GM12878 (cell line): Measurements from ENCODE around the gene HEPACAM2. TPM values are rescaled to one million over a fixed set of nuclear protein-coding genes. Genes with fewer than 3 reads are reported as not detected.

Source experiments
- ATAC-seq: fragments of 200-7000 bp; cut with Tn5 transposase; 3 replicates; pipeline ENCODE4 v1.9.1; 2020; ENCODE audit warnings: mild to moderate bottlenecking, moderate library complexity
- BruUV-seq: library from RNA; stranded (reverse); fragments of 400-500 nt; replicated peaks from 2 replicates; lab custom pipeline; 2021; lab: Mats Ljungman, UMichigan
- CTCF ChIA-PET: fragments of 300-600 bp; sonication (Branson Sonifier 250); formaldehyde crosslinking; extraction: SDS; loops from one replicate; lab custom pipeline; 2021; ENCODE audit warnings: inconsistent platforms; lab: Yijun Ruan, JAX
- POLR2A ChIA-PET: fragments of 350-600 bp; formaldehyde crosslinking; extraction: SDS; loops from one replicate; lab custom pipeline; 2021; ENCODE audit warnings: inconsistent platforms; lab: Charles Lee
- RAD21 ChIA-PET: fragments of 300-600 bp; sonication (Branson Sonifier 250); formaldehyde crosslinking; loops from one replicate; lab custom pipeline; 2023; ENCODE audit warnings: antibody characterized with exemption; ENCODE audit not compliant: unreplicated experiment; lab: Charles Lee
- SMC1A ChIA-PET: fragments of 300-600 bp; sonication (Branson Sonifier 250); formaldehyde crosslinking; loops from one replicate; lab custom pipeline; 2023; ENCODE audit not compliant: unreplicated experiment, uncharacterized antibody; lab: Charles Lee
- DNase-seq: peaks from one replicate; pipeline ENCODE4 v3.0.0-alpha.2; 2011; ENCODE audit warnings: low read depth, low spot score
- FAIRE-seq: peaks from 3 replicates; lab custom pipeline; 2011; peaks lifted over from hg19 to GRCh38; lab: Jason Lieb, UNC
- H2AFZ ChIP-seq: 2 replicates; pipeline ENCODE4 v1.6.0; 2011; ENCODE audit warnings: low read depth, low read length, control low read depth; ENCODE audit not compliant: control insufficient read depth
- H3K27ac ChIP-seq: 2 replicates; pipeline ENCODE4 v1.5.1; 2011; ENCODE audit warnings: control low read depth; ENCODE audit not compliant: control insufficient read depth, insufficient read depth
- H3K27me3 ChIP-seq, 2 experiments: replicated peaks in 1 of 2; 2 replicates each; pipeline versions ENCODE4 v1.6.0 to v1.6.1; 2011; ENCODE audit warnings: low read length in 1 of 2; ENCODE audit not compliant: control insufficient read depth in 2 of 2, insufficient read depth in 2 of 2
- H3K36me3 ChIP-seq, 2 experiments: 2 replicates each; pipeline ENCODE4 v1.5.1; 2011; ENCODE audit warnings: low read length in 1 of 2; ENCODE audit not compliant: control insufficient read depth in 2 of 2, insufficient read depth in 2 of 2
- H3K4me1 ChIP-seq: 2 replicates; pipeline ENCODE4 v1.6.1; 2011; ENCODE audit warnings: mild to moderate bottlenecking, low read length, moderate library complexity, mixed read lengths; ENCODE audit not compliant: control insufficient read depth, insufficient read depth
- H3K4me2 ChIP-seq: 2 replicates; pipeline ENCODE4 v1.6.0; 2011; ENCODE audit warnings: control low read depth; ENCODE audit not compliant: control insufficient read depth, insufficient read depth
- H3K4me3 ChIP-seq: fragments of 200-600 bp; sonication (generic); 2 replicates; pipeline ENCODE4 v1.5.1; 2016
- H3K79me2 ChIP-seq: 2 replicates; pipeline ENCODE4 v1.6.0; 2011; ENCODE audit warnings: low read length; ENCODE audit not compliant: control insufficient read depth, insufficient read depth
- H3K9ac ChIP-seq: 2 replicates; pipeline ENCODE4 v1.8.0; 2011; ENCODE audit warnings: low read length, control low read depth, mixed read lengths; ENCODE audit not compliant: control insufficient read depth, insufficient read depth
- H3K9me3 ChIP-seq: replicated peaks from 3 replicates; pipeline ENCODE4 v1.5.1; 2011; ENCODE audit warnings: mild to moderate bottlenecking, low read length; ENCODE audit not compliant: control insufficient read depth, insufficient read depth
- H4K20me1 ChIP-seq: 2 replicates; pipeline ENCODE4 v1.6.0; 2011; ENCODE audit not compliant: control insufficient read depth, insufficient read depth
- GABPA ChIP-seq: IDR thresholded peaks from 2 replicates; pipeline ENCODE4 v1.6.1; 2014; ENCODE audit warnings: antibody characterized with exemption, low read depth, mild to moderate bottlenecking, inconsistent platforms
- JUNB ChIP-seq: IDR thresholded peaks from 2 replicates; pipeline ENCODE4 v1.6.1; 2016; ENCODE audit warnings: antibody characterized with exemption, mild to moderate bottlenecking
- MYC ChIP-seq: IDR thresholded peaks from 2 replicates; pipeline ENCODE4 v1.6.1; 2011; ENCODE audit warnings: mild to moderate bottlenecking, low read length, moderate library complexity, inconsistent platforms; ENCODE audit not compliant: insufficient read depth, insufficient replicate concordance, insufficient read length, severe bottlenecking
- RFX5 ChIP-seq: IDR thresholded peaks from 2 replicates; pipeline ENCODE4 v1.6.1; 2011; ENCODE audit warnings: low read depth, low read length, improper control_type of control experiment
- SMC3 ChIP-seq: IDR thresholded peaks from 2 replicates; pipeline ENCODE4 v1.6.1; 2011; ENCODE audit warnings: low read length, improper control_type of control experiment, borderline replicate concordance
- TCF12 ChIP-seq: IDR thresholded peaks from 2 replicates; pipeline ENCODE4 v1.6.1; 2011; ENCODE audit warnings: low read depth, mild to moderate bottlenecking, low read length
- ZNF622 ChIP-seq: fragments of 450-650 bp; IDR thresholded peaks from 2 replicates; pipeline ENCODE4 v1.6.1; 2017; ENCODE audit warnings: mild to moderate bottlenecking, inconsistent platforms
- WGBS: methylation state at CpG from one replicate; pipeline ENCODE4 v1.1.6; 2016; ENCODE audit warnings: low lambda C conversion rate; ENCODE audit not compliant: insufficient replicate concordance, insufficient coverage; ENCODE audit errors: missing lambda C conversion rate; 5-methylcytosine and 5-hydroxymethylcytosine counted together
- in situ Hi-C: fragments of 300-500 bp; cut with MboI; formaldehyde crosslinking; loops from 9 replicates; pipeline ENCODE4 v1.14.3; 2018; ENCODE audit warnings: mixed read lengths
- intact Hi-C: fragments of 100-400 bp; cut with micrococcal nuclease; formaldehyde crosslinking; loops from one replicate; pipeline ENCODE4 v1.14.2; 2022; ENCODE audit not compliant: unreplicated experiment
- polyA plus RNA-seq, 11 experiments: library from polyadenylated mRNA; depleted of rRNA in 4 of 11; unstranded in 6 of 11; stranded (reverse) in 5 of 11; fragments of >200 nt; fragmentation: Nextera tagmentation in 4 of 11; fragmentation: Illumina TruSeq in 1 of 11; extraction: Ambion mirVana in 4 of 11; extraction: Trizol in 1 of 11; gene quantifications; 1 replicate in 1 of 11; 2 replicates in 10 of 11; pipeline versions ENCODE4 v1.2.1 to v1.2.3, GENCODE V29; 2011 to 2016; ENCODE audit warnings: inconsistent platforms in 2 of 11, missing spikeins in 2 of 11, low read depth in 1 of 11
- total RNA-seq, 4 experiments: library from RNA; depleted of rRNA in 3 of 4; stranded (reverse); fragments of >200 nt in 3 of 4; fragmentation: Illumina TruSeq in 1 of 4; extraction: Trizol in 1 of 4; gene quantifications; 2 replicates each; pipeline versions ENCODE4 v1.2.1 to v1.2.3, GENCODE V29; 2013 to 2021
- TF ChIP-seq, protein P1 (sequence below): IDR thresholded peaks from 2 replicates; pipeline ENCODE4 v1.6.1; 2012; ENCODE audit warnings: low read depth, low read length, improper control_type of control experiment
- TF ChIP-seq, protein P2 (sequence below): fragments of 450-650 bp; conservative IDR thresholded peaks from 2 replicates; pipeline ENCODE4 v1.6.1; 2017; ENCODE audit warnings: mild to moderate bottlenecking, moderate library complexity
- TF ChIP-seq, protein P3 (sequence below): IDR thresholded peaks from 2 replicates; pipeline ENCODE4 v1.6.1; 2012; ENCODE audit warnings: mild to moderate bottlenecking, low read depth, low read length

Gene HEPACAM2
- total and polyA plus RNA-seq, 10 of the 15 experiments (the other 5 are each of a cell fraction or from before 2014, with no cell fraction given) = 0.04 to 0.58 TPM; not detected in 8

DNA sequence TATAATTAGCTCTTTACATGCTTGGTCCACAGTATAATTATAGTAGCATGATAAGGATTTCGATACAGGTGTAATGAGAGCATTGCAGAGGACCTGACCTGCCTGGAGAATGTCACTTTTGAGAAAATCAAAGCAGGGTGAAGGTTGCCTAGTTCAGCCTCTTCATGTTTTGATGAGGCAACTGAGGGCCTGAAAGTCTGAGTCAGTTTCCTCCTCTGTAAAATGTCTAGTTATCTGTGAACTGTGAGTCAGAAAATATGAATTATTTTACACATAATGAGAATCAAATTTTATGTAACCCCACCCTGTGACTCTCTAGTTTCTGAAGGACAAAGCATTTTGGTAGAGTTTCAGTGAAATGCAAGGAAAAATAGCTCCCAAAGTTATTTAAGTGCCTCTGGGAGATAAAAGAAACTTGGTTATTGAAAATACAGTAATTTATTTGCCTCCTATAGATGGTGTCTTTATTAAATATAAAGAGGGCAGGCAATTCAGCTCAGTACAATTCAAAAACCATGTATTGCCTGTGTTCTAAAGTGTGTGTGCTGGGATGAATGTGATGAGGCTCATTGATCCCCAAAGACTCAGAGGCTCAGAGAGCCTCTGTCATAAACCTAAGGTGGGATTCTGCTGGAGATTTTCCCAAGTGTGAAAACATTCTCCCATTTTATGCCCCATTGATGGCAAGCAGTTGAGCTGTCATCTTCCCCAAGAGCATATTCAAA is 40.8 kb downstream of the HEPACAM2 start:
- no peak for DNase-seq
- Histone ChIP-seq H3K4me1 (no peaks in the 10 kb centered on the region), H3K4me2 (no peak overlapping the region), H3K9me3 (no peaks in the 10 kb centered on the region), H4K20me1 (no peaks in the 10 kb centered on the region), H3K4me3 (no peak overlapping the region), H3K9ac (no peak overlapping the region), H3K79me2 (no peaks in the 10 kb centered on the region), H3K27ac (no peak overlapping the region), H2AFZ (no peak overlapping the region), H3K27me3 (no peaks in the 10 kb centered on the region), H3K36me3 (no peaks in the 10 kb centered on the region)
- ChIA-PET RAD21 (no interaction called here), CTCF (interaction anchor here (2.1 kb wide), 1 partner anchor 43 kb away, joined by 11 read pairs; no protein-coding TSS in a partner anchor), SMC1A (interaction anchor here (1.1 to 1.3 kb wide), 3 partner anchors 43 to 91 kb away, joined by 3 to 5 read pairs (median 3); no protein-coding TSS in a partner anchor), POLR2A (no interaction called here)
- in situ Hi-C loops = no loop called here
- FAIRE-seq = no peak
- BruUV-seq = no TSS peak
- TF ChIP-seq ZNF622 = no peak
- no peak for TF ChIP-seq MYC
- TF ChIP-seq JUNB = no peak
- TF ChIP-seq, protein P1, sequence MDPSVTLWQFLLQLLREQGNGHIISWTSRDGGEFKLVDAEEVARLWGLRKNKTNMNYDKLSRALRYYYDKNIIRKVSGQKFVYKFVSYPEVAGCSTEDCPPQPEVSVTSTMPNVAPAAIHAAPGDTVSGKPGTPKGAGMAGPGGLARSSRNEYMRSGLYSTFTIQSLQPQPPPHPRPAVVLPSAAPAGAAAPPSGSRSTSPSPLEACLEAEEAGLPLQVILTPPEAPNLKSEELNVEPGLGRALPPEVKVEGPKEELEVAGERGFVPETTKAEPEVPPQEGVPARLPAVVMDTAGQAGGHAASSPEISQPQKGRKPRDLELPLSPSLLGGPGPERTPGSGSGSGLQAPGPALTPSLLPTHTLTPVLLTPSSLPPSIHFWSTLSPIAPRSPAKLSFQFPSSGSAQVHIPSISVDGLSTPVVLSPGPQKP = no peak
- no peak for TF ChIP-seq RFX5
- no peak for TF ChIP-seq TCF12
- TF ChIP-seq, protein P2, sequence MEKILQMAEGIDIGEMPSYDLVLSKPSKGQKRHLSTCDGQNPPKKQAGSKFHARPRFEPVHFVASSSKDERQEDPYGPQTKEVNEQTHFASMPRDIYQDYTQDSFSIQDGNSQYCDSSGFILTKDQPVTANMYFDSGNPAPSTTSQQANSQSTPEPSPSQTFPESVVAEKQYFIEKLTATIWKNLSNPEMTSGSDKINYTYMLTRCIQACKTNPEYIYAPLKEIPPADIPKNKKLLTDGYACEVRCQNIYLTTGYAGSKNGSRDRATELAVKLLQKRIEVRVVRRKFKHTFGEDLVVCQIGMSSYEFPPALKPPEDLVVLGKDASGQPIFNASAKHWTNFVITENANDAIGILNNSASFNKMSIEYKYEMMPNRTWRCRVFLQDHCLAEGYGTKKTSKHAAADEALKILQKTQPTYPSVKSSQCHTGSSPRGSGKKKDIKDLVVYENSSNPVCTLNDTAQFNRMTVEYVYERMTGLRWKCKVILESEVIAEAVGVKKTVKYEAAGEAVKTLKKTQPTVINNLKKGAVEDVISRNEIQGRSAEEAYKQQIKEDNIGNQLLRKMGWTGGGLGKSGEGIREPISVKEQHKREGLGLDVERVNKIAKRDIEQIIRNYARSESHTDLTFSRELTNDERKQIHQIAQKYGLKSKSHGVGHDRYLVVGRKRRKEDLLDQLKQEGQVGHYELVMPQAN = no peak
- TF ChIP-seq, protein P3, sequence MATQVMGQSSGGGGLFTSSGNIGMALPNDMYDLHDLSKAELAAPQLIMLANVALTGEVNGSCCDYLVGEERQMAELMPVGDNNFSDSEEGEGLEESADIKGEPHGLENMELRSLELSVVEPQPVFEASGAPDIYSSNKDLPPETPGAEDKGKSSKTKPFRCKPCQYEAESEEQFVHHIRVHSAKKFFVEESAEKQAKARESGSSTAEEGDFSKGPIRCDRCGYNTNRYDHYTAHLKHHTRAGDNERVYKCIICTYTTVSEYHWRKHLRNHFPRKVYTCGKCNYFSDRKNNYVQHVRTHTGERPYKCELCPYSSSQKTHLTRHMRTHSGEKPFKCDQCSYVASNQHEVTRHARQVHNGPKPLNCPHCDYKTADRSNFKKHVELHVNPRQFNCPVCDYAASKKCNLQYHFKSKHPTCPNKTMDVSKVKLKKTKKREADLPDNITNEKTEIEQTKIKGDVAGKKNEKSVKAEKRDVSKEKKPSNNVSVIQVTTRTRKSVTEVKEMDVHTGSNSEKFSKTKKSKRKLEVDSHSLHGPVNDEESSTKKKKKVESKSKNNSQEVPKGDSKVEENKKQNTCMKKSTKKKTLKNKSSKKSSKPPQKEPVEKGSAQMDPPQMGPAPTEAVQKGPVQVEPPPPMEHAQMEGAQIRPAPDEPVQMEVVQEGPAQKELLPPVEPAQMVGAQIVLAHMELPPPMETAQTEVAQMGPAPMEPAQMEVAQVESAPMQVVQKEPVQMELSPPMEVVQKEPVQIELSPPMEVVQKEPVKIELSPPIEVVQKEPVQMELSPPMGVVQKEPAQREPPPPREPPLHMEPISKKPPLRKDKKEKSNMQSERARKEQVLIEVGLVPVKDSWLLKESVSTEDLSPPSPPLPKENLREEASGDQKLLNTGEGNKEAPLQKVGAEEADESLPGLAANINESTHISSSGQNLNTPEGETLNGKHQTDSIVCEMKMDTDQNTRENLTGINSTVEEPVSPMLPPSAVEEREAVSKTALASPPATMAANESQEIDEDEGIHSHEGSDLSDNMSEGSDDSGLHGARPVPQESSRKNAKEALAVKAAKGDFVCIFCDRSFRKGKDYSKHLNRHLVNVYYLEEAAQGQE = no peak
- TF ChIP-seq GABPA = no peak
- no peak for TF ChIP-seq SMC3
- 0% methylated on average over 1 of the region's 1 CpG for WGBS
- intact Hi-C loops = no loop called here
- 0 out of 3 replicates have a peak, but pooled peaks have one; percentile 38 for ATAC-seq
